HG03175 (cell line): ENCODE measurements around the gene PTPN11.
"Not testable (repeated sequence)": the region's sequence is repeated elsewhere in the genome, so short reads cannot be mapped to it uniquely, and the experiment has no call there.

Experiments
- ATAC-seq: cut with Tn5 transposase; IDR thresholded peaks from one replicate; pipeline ENCODE4 v1.9.1; 2021; ENCODE audit warnings: mild to moderate bottlenecking, moderate library complexity; ENCODE audit not compliant: unreplicated experiment

PTPN11 gene

DNA sequence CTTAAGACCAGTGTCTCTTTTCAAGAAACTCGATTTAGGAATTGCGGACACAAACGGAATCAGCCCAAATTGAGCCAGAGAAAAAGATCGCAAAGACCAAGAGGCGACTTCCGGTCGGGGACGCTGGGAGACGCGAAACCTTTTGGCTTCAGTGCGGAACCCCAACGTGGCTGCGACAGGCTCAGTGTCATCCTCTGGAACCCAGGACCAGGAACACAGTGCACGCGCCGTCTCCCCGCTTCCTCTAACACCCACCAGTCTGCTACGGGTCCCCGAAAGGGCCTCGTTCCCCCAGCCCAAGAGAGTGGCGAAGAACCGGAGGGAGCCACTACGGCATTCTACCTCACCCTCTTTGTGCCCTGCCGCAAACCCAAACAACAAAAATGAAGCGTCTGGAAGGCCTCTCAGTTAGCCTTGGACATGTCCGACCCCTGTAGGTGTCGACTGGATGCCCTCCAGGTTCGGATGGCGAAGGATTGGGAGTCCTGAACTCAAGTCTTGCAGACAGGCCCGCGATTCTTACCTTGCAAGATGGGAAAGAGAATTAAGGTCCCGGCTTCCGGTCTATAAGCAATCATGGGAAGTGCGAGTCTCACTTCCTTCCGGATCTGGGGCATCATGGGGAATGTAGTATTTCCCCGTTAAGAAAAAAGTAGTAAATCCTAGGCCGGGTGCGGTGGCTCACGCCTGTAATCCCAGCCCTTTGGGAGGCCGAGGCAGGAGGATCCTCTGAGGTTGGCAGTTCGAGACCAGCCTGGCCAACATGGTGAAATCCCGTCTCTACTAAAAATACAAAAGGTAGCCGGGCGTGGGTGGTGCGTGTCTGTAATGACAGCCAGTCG is 9.5 kb upstream of the PTPN11 start, which contains the start of gene RPL6:
TSS of gene RPL6 (minus strand) at position 542 of the 842 bp plus-strand sequence. CDS start 949 bp downstream, outside the sequence.
- ATAC-seq, result peak; percentile 80

DNA sequence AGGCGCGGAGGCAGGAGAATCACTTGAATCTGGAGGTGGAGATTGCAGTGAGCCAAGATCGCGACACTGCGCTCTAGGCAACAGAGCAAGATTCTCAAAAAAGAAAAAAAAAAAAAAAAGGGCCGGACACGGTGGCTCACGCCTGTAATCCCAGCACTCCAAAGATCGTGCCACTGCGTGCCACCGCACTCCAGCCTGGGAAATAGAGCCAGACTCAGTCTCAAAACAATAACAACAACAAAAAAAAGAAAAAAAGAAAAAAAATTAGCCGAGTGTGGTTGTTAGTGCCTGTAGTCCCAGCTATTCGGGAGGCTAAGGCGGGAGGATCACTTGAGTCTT is 8.9 kb upstream of the PTPN11 start:
- ATAC-seq, result no peak

DNA sequence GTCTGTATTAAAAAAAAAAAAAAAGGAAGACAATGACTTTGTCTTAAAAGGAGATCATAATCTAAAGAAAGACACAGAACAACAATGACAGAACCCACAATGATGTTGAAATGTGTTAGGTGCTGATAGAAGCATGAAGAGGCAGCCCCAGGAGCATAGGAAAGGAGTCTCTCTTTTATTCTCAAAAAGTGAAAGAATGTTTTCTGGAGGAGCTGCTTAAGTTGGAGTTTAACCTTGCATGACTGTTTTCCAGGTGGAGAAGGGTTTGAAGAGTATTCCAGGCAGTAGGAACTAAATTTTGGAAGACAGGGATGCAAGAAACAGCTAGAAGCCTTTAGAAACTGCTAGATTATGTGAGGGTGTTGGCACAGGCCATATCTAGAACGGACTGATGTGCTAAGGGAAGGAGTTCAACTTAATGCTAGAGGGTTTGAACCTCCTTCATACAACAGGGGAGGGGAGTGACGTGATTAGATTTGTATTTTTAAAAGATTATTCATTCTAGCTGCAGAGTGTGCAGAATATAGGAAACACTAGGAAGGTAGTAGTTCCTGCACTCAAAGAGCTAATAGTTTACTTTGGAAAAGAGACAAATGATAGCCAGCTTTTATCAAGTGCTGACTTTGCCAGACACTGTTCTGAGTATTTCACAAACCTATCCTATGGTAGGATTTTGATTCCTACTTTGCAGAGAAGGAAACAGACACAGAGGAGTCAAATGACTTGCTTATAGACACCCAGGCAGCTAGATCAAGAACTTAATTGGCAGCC is 4.7 kb upstream of the PTPN11 start:
- no peak for ATAC-seq

DNA sequence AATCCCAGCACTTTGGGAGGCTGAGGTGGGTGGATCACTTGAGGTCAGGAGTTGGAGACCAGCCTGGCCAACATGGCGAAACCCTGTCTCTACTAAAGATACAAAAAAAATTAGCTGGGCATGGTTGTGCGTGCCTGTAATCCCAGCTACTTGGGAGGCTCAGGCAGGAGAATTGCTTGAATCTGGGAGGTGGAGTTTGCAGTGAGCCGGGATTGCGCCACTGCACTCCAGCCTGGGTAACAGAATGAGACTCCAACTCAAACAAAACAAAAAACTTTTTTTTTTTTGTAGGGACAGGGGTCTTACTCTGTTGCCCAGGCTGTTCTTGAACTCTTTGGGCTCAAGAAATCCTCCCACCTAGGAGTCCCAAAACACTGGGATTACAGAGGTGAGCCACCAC is 3.3 kb upstream of the PTPN11 start:
- ATAC-seq, result not testable (repeated sequence)

DNA sequence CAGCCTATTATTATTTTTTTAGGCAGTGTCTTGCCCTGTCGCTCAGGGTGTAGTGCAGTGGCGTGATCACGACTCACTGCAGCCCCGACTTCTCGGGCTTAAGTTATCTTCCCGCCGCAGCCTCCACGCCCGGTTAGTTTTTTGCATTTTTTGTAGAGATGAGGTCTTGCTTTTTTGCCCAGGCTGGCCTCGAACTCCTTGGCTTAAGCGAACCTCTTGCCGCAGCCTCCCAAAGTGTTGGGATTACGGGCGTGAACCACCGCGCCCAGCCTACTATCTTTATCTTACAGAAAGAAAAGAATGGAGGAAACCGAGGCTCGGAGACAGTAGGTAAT is 507 bp upstream of the PTPN11 start:
- no peak for ATAC-seq

DNA sequence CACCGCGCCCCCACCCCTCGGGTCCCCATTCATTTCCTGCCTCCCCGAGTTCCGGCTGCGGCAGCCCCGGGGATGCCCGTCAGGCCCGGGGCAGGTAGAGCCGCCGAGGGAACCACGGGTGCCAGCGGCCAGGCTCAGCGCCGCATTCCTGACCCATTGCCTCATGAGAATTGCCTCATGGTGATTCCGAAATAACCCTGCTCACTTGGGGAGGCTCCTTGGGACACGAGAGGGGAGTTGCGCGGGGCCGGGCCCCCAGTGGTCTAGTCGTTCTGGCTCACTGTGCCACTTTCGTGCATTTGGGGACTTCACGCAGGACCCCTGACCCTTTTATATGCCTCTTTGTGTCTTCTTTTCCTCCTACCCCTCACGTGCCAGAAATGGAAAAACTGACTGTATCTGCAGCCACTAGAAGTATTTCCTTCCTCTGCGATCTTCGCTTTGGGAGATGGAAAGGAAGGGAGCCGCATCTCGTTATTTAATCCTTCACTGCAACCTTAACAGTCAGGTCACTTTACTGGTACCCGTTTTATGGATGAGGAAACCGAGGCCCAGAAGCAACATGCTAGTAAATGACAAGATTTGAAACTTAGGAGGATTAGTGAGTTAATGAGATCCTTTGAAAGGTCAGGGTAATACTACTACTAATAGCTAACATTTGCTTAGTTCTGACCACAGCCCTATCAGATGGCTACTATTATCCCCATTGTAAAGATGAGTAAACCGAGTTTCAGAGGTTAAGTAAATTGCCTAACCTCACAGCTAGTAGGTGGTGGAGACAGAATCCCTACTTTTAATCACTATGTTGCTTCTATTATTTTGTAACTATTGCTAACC is 768 bp downstream of the PTPN11 start:
- peak; percentile 49 for ATAC-seq

DNA sequence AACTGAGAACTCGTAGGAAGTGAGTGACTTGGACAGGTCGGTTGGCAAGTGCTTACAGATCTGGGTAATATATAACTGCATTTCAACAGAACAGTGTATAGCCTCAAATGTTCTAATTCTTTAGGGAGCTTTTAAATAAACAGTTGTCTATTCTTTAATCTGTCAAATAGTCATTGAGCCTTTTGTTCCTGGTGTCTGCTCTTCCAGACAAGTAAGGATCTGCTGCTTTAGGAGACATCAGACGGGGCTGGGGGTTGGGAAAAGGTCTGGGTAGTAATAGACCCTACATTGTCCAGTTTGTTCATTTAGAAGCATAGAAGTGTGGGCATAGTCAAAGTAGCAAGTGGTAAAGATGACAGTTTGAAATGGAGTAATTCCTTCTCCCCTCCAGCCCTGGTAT is 2.0 kb downstream of the PTPN11 start:
- no peak for ATAC-seq

DNA sequence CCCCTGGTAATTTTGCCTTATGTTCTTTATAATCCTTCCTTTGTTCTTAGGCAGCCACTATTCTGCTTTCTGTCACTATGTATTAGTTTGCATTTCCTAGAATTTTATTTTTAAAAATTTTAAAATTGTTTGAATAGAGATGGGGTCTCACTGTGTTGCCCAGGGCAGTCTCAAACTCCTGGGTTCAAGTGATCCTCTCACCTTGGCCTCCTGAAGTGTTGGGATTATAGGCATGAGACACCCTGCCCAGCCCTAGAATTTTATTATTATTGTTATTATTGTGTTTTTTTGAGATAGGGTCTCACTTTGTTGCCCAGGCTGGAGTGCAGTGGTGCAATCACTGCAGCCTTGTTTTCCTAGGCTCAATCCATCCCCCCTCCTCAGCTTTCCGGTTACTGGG is 2.6 kb downstream of the PTPN11 start:
- no peak for ATAC-seq

DNA sequence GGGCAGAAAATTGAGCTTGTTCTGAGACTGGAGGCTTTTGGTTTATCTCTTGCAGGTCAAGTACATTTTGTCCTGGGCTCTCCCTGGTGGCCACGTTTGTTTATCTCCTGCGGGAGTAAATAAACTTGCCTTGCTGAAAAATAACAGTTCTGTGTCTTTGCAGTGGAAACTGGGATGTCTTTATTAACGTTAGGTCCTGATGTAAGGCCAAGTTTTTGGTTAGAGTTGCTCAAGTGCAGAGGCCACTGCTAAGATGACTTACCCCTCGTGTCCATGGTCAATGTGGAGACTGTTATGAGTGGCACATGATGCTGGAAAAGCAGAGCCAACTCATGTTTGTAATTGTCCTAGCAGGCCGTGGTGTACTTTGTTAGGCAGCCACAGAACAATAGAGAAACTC is 3.8 kb downstream of the PTPN11 start:
- ATAC-seq, result no peak

DNA sequence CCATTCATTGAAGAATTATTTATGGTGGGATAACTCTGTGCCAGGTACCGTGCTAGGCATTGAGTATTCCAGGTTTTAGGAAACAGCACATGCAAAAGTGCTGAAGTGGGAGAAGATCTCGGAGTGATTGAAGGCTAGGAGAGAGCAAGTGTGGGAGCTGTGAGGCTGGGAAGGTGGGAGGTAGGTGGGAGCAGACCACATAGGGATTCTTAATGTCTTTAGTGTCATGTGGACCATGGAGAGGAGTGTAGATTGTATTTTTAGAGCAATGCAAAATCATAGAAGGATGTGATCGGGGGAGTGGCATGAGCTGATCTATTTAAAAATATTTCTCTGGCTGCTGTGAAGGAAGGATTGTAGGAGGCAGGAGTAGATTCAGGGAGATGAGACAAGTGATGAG is 5.4 kb downstream of the PTPN11 start:
- no peak for ATAC-seq

DNA sequence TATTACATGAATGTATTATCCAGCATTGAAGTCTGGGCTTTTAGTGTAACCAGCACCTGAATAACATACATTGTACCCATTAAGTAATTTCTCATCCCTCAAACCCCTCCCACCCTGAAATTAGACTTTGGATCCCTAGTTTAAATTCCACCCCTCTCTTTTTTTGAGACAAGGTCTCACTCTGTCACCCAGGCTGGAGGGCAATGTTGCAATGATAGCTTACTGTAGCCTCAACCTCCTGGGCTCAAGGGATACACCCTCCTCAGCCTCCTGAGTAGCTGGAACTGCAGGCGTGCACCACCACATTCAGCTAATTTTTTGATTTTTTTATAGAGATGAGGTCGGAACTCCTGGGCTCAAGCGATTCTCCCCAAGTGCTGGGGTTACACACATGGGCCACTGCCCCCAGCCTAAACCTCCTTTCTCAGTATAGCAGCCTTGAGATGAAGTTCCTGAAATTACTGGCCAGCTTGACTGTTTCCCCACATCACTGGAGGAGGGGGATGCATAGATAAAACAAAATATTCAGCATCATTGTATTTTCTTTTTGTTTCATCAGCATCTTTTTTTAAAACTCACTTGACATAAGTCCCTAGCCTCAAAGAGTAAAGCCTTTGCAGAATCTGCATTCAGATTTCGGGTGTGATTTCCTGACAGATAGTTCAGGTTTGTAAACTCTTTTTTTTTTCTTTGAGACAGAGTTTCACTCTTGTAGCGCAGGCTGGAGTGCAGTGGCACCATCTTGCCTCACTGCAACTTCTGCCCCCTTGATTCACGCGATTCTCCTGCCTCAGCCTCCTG is 7.0 kb downstream of the PTPN11 start:
- ATAC-seq, result no peak

DNA sequence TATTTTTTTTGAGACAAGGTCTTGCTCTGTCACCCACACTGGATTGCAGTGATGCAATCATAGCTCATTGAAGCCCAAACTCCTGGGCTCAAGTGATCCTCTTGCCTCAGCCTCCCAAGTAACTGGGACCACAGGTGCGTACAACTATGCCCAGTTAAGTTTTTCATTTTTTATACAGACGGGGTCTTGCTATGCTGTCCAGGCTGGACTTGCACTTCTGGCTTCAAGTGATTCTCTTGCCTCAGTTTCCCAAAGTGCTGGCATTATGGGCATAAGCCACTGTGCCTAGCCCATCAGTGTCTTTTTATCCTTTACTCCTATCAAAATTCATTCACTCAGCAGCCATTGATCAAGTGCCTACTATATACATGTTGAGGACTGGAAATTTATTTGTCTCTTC is 9.0 kb downstream of the PTPN11 start:
- ATAC-seq, result no peak

DNA sequence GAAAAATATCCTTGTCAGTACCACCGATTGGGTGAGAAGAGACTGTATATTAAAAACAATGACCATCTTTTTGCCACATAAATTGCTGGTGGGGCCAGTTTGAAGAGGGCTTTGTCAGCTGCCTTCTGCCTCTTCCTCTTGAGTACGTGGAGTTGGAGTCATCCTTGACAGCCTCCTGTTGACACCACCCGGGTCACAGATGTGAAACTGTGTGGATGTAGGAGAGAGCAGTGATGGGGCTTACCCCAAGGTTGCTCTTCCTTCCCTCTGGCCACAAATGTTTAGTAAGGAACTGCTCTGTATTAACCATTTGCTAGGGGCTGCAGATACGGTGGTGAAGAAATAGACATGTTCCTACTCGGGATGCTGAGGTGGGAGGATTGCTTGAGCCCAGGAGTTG is 12.2 kb downstream of the PTPN11 start:
- no peak for ATAC-seq

DNA sequence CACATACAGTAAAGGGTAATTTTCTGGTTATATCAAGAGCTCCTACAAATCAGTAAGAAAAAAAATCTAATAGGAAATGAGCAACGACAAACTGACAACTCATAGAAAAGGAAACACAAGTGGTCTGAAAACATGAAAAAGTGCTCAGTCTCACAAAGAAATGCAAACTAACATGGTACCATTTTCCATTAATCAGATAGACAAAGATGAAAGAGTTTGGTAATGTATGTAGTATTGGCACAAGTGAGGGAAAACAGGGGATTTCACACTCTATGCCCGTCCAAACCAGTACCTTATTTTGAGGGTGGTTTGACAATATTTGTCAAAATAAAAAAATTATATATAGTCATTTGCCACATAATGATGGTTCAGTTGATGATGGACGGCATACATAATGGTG is 13.2 kb downstream of the PTPN11 start:
- no peak for ATAC-seq

DNA sequence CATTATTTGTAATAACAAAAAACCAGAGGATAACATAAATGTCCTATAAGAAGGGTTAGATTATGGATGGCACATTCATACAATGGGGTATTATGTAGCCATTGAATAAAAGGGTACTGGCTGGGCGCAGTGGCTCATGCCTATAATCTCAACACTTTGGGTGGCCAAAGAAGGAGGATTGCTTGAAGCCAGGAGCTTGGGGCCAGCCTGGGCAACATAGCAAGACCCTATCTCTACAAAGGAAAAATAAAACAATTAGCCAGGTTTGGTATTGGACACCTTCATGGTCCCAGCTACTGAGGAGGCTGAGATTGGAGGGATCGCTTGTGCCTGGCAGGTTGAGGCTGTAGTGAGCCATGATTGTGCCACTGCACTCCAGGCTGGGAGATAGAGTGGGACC is 14.8 kb downstream of the PTPN11 start:
- ATAC-seq, result no peak

DNA sequence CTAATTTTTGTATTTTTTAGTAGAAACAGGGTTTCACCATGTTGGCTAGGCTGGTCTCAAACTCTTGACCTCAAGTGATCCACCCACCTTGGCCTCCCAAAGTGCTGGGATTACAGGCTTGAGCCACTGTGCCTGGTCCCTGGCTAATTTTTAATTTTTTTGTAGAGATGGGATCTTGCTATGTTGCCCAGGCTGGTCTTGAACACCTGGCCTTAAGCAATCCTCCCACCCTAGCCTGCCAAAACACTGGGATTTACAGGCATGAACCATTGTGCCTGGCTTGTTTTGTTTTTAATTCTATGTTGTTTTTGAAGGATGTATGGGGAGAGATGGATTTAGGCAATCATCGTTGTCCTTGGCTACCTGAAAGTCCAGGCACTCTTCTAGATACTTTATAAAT is 19.9 kb downstream of the PTPN11 start:
- ATAC-seq, result not testable (repeated sequence)

DNA sequence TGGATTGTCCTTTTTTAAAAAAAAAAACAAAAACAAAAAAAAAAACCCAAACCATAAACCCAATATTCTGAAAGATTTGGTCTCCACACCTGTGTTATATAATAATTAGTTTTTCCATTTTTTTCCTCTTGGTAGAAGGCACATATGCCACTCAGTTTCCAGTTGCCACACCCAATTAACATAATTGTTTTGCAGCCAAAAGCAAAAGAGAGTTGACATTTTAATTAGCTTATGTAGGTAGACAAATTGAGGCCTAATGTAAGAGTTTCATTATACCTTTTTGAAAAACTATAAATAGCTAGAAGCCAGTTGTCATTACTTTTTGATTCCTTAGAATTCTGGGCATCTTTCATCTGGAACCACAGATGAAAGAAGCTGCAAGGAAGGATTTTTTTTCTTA is 21.0 kb downstream of the PTPN11 start:
- no peak for ATAC-seq

DNA sequence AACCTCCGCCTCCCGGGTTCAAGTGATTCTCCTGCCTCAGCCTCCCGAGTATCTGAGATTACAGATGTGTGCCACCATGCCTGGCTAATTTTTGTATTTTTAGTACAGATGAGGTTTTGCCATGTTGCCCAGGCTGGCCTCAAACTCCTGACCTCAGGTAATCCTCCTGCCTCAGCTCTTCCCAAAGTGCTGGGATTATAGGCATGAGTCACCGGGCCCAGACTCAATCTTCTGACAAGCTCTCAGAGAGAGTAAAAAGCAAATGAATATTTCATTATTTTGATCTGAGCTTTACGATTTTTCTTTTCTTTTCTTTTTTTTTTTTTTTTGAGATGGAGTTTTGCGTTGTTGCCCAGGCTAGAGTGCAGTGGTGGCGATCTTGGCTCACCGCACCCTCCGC is 21.9 kb downstream of the PTPN11 start:
- not testable (repeated sequence) for ATAC-seq

DNA sequence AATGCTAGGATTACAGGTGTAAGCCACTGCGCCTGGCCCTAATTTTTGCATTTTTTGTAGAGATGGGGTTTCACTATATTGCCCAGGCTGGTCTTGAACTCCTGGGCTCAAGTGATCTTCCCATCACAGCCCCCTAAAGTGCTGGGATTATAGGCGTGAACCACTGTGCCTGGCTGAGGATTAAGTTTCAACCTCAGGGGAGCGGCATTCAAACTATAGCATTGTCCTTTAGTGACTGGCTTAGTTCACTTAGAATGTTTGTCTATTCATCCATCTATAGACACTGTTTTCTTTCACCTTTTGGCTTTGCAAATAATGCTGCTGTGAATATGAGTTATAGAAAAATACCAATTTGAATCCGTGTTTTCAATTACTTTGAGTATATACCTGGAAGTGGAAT is 25.2 kb downstream of the PTPN11 start:
- no peak for ATAC-seq

DNA sequence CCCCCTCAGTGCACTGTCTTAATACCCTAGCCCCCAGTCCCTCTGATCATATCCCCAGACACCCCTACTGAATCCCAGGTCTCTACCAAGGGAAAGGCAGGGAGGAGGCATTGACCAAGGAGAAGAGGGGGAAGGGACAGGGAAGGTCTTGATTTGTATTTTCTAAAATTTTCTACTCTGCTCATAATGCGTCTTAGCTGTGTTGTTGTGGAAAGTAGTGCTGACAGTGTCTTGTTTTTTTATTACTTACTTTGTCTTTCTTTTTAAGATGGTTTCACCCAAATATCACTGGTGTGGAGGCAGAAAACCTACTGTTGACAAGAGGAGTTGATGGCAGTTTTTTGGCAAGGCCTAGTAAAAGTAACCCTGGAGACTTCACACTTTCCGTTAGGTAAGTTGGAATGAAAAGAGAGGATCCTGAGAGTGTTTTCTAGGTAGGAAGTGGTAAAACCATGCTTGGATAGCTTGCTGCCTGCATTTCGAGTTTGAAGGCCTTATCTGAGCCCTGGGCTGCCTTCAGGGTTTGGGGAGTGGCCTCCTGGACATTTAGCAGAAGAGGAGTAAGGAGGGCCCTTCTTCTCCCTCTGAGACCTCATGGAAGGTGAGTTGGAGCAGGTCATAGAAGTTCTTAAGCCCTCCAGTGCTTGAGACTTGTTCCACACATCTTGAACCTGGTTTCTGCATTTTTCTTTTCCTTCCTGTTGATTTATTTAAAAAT is 27.4 kb downstream of the PTPN11 start:
- no peak for ATAC-seq
